UCSD-AML1 (cell line): ENCODE results near the gene PAK4.
"Not testable (repeated sequence)": the region's sequence is repeated elsewhere in the genome, so short reads cannot be mapped to it uniquely, and the experiment has no call there.

Experiments used
- DNase-seq: peaks from one replicate; lab custom pipeline; 2025; ENCODE audit not compliant: unreplicated experiment; lab: John Stamatoyannopoulos, UW

PAK4 gene

GRCh38 chr19:39125554-39126311 is at the start of gene PAK4:
TSS of gene PAK4 (plus strand) at chr19:39125786. CDS start at chr19:39169554, 43,768 bp downstream.
- DNase-seq, result peak; percentile 96

GRCh38 chr19:39077323-39077722 is 48.3 kb upstream of the PAK4 start:
- DNase-seq, result no peak

DNA sequence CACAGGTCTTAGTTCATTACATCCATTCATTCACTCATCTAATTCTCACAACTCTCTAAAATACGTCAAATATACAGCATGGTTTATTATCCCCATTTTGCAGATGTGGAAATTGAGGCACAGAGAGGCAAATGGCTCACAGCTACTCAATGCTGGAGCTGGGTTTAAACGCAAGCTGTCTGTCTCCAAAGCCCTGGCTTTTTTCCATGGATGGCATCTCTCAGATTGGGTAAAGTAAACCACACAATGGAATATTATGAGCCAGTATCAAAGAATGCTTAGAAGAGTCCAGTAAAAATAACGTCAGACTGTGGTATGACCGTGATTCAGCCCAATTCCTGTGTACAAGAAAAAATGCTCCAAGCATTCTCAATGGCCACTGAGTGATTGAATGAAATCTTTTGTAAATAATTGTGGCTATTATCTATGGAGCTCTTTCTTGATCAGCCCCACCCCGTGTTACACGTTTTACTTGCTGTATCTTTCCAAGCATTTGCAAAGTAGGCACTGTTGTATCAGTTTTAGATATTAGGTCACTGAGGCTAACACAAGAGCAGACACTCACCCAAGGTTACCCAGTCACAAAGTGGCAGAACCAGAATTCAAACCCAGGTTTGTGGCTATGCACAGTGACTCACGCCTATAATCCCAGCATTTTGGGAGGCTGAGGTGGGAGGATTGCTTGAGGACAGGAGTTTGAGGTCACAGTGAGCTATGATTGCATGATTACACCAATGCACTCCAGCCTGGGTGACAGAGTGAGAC is 47.0 kb upstream of the PAK4 start:
- no peak for DNase-seq

- DNase-seq, result no peak
Observed at GRCh38 chr19:39080431-39080830, 45.2 kb upstream of the PAK4 start.

DNA sequence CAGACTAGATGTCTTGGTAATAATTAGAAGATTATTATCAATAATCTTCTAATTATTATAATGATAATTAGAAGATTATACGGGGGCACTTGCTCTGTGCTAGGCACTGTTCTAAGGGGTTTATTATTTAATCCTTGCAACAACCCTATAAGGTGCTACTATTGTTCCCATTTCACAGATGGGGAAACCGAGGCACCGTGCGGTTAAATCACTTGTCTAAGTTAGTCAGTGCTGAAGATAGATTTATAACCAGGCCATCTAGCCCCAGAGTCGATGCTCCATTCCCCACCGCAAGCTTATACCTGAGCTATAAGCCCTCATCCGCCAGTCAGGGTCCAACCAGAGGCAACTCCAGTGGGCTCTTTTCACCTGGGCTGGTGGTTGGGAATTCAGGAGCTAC is 43.4 kb upstream of the PAK4 start:
- DNase-seq, result no peak

DNA sequence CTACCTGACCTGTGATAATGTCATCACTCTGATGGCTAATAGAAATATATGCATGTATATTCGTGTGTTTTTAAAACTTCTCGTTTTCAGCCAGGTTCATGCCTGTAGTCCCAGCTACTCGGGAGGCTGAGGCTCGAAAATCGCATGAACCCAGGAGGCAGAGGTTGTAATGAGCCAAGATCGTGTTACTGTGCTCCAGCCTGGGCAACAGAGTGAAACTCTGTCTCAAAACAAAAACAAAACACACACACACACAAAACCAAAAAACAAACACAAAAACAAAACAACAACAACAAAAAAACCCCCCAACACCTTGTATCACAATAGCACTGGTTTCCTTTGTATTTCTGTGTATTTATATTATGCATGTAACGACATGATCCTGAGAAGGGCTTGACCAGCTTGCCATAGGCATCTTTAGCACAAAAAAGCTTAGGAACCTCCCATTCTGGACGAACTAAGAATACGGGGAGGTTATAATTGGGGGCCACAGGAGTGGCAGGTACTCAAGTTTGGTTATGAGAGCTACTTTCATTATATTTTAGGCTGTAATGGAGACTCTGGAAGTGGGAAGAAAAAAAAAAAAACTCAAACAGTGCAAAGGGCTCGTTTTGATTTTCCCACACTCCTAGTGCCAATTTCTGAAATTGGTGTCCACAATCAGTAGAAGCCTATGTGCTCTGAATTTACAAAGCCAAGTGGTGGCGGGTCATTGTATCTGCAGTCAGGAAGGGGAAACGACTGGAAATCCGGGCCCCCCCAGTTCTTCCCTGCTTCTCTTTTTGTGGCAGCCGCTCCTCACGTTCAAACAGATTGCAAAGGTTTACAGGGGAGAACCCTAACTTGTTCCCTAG is 42.6 kb upstream of the PAK4 start:
- DNase-seq, result no peak

DNA sequence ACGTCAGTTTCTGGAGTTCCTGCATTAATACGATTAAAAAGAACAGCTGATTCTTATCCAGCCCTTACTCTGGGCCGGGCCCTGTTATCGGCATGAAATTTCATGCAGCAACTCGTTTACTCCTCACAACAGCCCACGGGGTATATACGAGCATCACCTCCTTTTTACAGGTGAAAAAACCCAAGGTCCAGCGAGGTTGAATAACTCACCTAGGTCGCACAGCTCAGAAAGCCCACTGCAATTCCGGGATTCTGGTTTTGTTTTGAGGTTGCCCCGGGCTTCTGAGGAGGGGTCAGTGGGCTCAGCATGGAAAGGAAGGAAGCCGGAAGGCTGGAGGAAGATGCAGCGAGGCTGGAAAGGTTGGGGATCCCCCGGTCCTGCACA is 42.0 kb upstream of the PAK4 start:
- no peak for DNase-seq

GRCh38 chr19:39083983-39084731 is 41.4 kb upstream of the PAK4 start, which contains the start of gene ACP7:
TSS of gene ACP7 (plus strand) at chr19:39084368. CDS start at chr19:39085270, 902 bp downstream.
- DNase-seq, result no peak

GRCh38 chr19:39084732-39085080 is 40.9 kb upstream of the PAK4 start:
- no peak for DNase-seq

GRCh38 chr19:39085392-39085791 is 40.2 kb upstream of the PAK4 start:
- DNase-seq, result no peak

DNA sequence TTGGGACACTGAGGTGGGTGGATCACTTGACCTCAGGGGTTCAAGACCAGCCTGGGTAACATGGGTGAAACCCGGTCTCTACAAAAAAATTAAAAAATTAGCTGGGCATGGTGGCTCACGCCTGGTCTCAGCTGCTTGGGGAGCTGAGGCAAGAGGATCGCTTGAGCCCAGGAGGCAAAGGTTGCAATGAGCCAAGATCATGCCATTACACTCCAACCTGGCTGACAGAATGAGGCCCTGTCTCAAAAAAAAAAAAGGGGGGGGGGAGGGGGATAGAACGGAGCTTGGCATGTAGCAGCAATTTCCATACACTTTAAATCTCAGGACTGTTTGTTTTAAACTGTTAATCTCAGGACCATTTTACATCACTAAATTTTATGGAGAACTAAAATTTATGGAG is 39.2 kb upstream of the PAK4 start:
- DNase-seq, result no peak

DNA sequence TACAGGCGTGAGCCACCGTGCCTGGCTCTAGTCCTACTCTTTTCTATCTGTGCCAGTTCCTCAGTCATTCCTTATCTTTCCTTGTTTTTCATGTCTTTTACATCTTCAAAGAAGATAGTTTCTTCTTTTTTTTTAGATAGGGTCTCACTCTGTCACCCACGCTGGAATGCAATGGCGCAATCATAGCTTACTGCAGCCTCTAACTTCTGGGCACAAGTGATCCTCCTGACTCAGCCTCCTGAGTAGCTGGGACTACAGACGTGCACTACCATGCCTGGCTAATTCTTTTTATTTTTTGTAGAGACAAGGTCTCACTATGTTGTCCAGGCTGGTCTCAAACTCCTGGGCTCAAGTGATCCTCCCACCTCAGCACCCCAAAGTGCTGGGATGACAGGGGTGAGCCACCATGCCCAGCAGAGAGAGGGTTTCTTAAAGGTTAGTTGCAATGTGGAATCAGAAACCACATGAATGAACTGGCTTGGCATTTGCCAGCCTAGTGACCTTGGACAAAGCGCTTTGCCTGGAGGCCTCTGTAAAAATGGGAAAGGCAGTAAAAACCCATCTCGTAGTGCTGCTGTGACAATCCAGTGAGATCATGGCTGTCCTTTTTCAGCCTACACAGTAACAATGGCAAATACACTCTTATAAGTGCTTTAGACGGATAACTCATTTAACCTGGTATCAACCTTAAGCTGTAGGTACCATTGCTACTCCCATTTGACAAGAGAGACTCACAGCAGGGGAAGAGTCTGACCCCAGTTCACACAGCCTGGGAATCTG is 37.5 kb upstream of the PAK4 start:
- no peak for DNase-seq

DNA sequence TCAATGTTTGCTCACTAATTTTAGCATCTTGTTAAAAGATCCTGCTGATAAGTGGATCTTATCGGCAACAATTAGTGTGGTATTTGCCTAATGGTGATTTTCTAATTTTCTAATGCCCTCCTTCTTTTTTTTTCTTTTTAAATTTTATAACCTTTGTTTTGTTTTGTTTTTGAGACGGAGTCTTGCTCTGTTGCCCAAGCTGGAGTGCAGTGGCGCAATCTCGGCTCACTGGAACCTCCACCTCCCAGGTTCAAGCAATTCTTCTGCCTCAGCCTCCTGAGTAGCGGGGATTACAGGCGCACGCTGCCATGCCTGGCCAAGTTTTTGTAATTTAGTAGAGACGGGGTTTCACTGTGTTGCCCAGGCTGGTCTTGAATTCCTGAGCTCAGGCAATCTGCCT is 35.6 kb upstream of the PAK4 start:
- not testable (repeated sequence) for DNase-seq

GRCh38 chr19:39090881-39091280 is 34.7 kb upstream of the PAK4 start:
- DNase-seq, result no peak

- DNase-seq, result not testable (repeated sequence)
Observed at GRCh38 chr19:39095799-39096540, 29.6 kb upstream of the PAK4 start.

- DNase-seq, result no peak
Observed at GRCh38 chr19:39097299-39097698, 28.3 kb upstream of the PAK4 start.

DNA sequence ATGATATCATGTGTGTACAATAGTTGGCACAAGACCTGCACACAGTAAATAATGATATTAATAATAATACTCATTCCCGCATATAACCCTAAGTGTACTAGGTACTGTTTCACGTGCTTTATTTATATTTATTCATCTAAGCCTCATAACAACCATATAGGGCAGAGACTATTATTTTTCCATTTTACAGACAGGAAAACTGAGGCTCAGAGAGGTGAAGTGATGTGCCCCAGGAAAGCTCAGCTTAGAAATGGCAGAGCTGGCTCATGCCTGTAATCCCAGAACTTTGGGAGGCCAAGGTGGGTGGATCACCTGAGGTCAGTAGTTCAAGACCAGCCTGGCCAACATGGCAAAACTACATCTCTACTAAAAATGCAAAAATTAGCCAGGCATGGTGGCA is 27.9 kb upstream of the PAK4 start:
- DNase-seq, result no peak

- no peak for DNase-seq
Observed at GRCh38 chr19:39098365-39099269, 27.0 kb upstream of the PAK4 start.
